Measurements from ENCODE around the gene HSPA13.
"Not testable (repeated sequence)": the region's sequence is repeated elsewhere in the genome, so short reads cannot be mapped to it uniquely, and the experiment has no call there.

HSPA13 gene

GRCh38 chr21:14353726-14354125 is 29.2 kb downstream of the HSPA13 start:
- Histone ChIP-seq H3K14ac (ENCODE audit: low read length) (no peak overlapping the region), H3K79me2 (ENCODE audit: control insufficient read depth, insufficient read depth, low read length, poor library complexity) (no peaks in the 10 kb centered on the region), H3K9me3 (ENCODE audit: insufficient read depth, low read depth, low read length) (no peaks in the 10 kb centered on the region), H2AK5ac (ENCODE audit: low read length) (no peak overlapping the region), H2AFZ (ENCODE audit: insufficient read depth, low read length, poor library complexity) (no peak overlapping the region), H3K27ac (ENCODE audit: low read depth, low read length) (no peak overlapping the region), H4K8ac (ENCODE audit: low read depth, low read length) (no peak overlapping the region), H3K18ac (ENCODE audit: low read length) (no peak overlapping the region), H2BK5ac (ENCODE audit: low read depth, low read length, poor library complexity) (no peak overlapping the region), H3K36me3 (ENCODE audit: control insufficient read depth in 1 of 2, insufficient read depth in 2 of 2, low read length in 2 of 2) (no peaks in the 10 kb centered on the region), H3K27me3 (ENCODE audit: insufficient read depth, low read length) (no peaks in the 10 kb centered on the region), H3K23ac (ENCODE audit: low read length) (no peak overlapping the region), H3K4me2 (ENCODE audit: low read length) (no peak overlapping the region), H3K79me1 (ENCODE audit: low read length) (no peaks in the 10 kb centered on the region), H3K4me3 (ENCODE audit: low read depth, low read length) (no peak overlapping the region), H4K91ac (ENCODE audit: low read depth, low read length) (no peak overlapping the region), H4K12ac (ENCODE audit: low read depth, low read length) (no peak overlapping the region), H3K9ac (ENCODE audit: low read length) (no peak overlapping the region), H2BK12ac (ENCODE audit: low read length) (no peak overlapping the region), H3K4ac (ENCODE audit: low read depth, low read length) (no peak overlapping the region), H2BK120ac (ENCODE audit: insufficient read depth, low read length, poor library complexity) (no peak overlapping the region), H3K4me1 (ENCODE audit: control insufficient read depth in 1 of 2, insufficient read depth in 2 of 2, low read length in 2 of 2) (no peaks in the 10 kb centered on the region)
- whole genome bisulfite sequencing (ENCODE audit: extremely low coverage, insufficient coverage, insufficient read length) = no CpG with 5 or more reads among the region's 1 CpG
- DNase-seq = no peak

- H2BK5ac ChIP-seq (ENCODE audit: low read depth, low read length, poor library complexity) = no peak overlapping the region
- no peak overlapping the region for H3K23ac ChIP-seq (ENCODE audit: low read length)
- no peaks in the 10 kb centered on the region for H3K36me3 ChIP-seq (ENCODE audit: control insufficient read depth in 1 of 2, insufficient read depth in 2 of 2, low read length in 2 of 2)
- H4K8ac ChIP-seq (ENCODE audit: low read depth, low read length) = no peak overlapping the region
- H3K9ac ChIP-seq (ENCODE audit: low read length) = no peak overlapping the region
- H3K27me3 ChIP-seq (ENCODE audit: insufficient read depth, low read length) = no peaks in the 10 kb centered on the region
- H3K4me1 ChIP-seq (ENCODE audit: control insufficient read depth in 1 of 2, insufficient read depth in 2 of 2, low read length in 2 of 2) = no peaks in the 10 kb centered on the region
- no peak overlapping the region for H2BK120ac ChIP-seq (ENCODE audit: insufficient read depth, low read length, poor library complexity)
- H2BK12ac ChIP-seq (ENCODE audit: low read length) = no peak overlapping the region
- no peak overlapping the region for H3K14ac ChIP-seq (ENCODE audit: low read length)
- H3K18ac ChIP-seq (ENCODE audit: low read length) = no peak overlapping the region
- no peaks in the 10 kb centered on the region for H3K79me1 ChIP-seq (ENCODE audit: low read length)
- H4K12ac ChIP-seq (ENCODE audit: low read depth, low read length) = no peak overlapping the region
- H3K4me2 ChIP-seq (ENCODE audit: low read length) = no peak overlapping the region
- no peak overlapping the region for H3K27ac ChIP-seq (ENCODE audit: low read depth, low read length)
- no peak for DNase-seq
- H3K4me3 ChIP-seq (ENCODE audit: low read depth, low read length) = no peak overlapping the region
- H3K79me2 ChIP-seq (ENCODE audit: control insufficient read depth, insufficient read depth, low read length, poor library complexity) = no peaks in the 10 kb centered on the region
- no peak overlapping the region for H3K4ac ChIP-seq (ENCODE audit: low read depth, low read length)
- no peak overlapping the region for H2AFZ ChIP-seq (ENCODE audit: insufficient read depth, low read length, poor library complexity)
- H2AK5ac ChIP-seq (ENCODE audit: low read length) = no peak overlapping the region
- no peaks in the 10 kb centered on the region for H3K9me3 ChIP-seq (ENCODE audit: insufficient read depth, low read depth, low read length)
- no peak overlapping the region for H4K91ac ChIP-seq (ENCODE audit: low read depth, low read length)
Observed at GRCh38 chr21:14353231-14353630, 29.7 kb downstream of the HSPA13 start.

GRCh38 chr21:14327346-14327745 is 55.6 kb downstream of the HSPA13 start:
- not testable (repeated sequence) for H2BK5ac ChIP-seq (ENCODE audit: low read depth, low read length, poor library complexity); H3K4me3 ChIP-seq (ENCODE audit: low read depth, low read length); H3K9ac ChIP-seq (ENCODE audit: low read length); H2AFZ ChIP-seq (ENCODE audit: insufficient read depth, low read length, poor library complexity); H3K23ac ChIP-seq (ENCODE audit: low read length); H4K8ac ChIP-seq (ENCODE audit: low read depth, low read length); H3K36me3 ChIP-seq (ENCODE audit: control insufficient read depth in 1 of 2, insufficient read depth in 2 of 2, low read length in 2 of 2); H2AK5ac ChIP-seq (ENCODE audit: low read length); H2BK120ac ChIP-seq (ENCODE audit: insufficient read depth, low read length, poor library complexity); H3K14ac ChIP-seq (ENCODE audit: low read length); H3K27me3 ChIP-seq (ENCODE audit: insufficient read depth, low read length); H3K4ac ChIP-seq (ENCODE audit: low read depth, low read length); H3K18ac ChIP-seq (ENCODE audit: low read length); H3K79me1 ChIP-seq (ENCODE audit: low read length); H4K12ac ChIP-seq (ENCODE audit: low read depth, low read length); H2BK12ac ChIP-seq (ENCODE audit: low read length); H3K4me2 ChIP-seq (ENCODE audit: low read length); H3K4me1 ChIP-seq (ENCODE audit: control insufficient read depth in 1 of 2, insufficient read depth in 2 of 2, low read length in 2 of 2); H3K9me3 ChIP-seq (ENCODE audit: insufficient read depth, low read depth, low read length); H4K91ac ChIP-seq (ENCODE audit: low read depth, low read length); DNase-seq; H3K79me2 ChIP-seq (ENCODE audit: control insufficient read depth, insufficient read depth, low read length, poor library complexity); H3K27ac ChIP-seq (ENCODE audit: low read depth, low read length)
- WGBS (ENCODE audit: extremely low coverage, insufficient coverage, insufficient read length) = no CpG with 5 or more reads among the region's 2 CpGs

GRCh38 chr21:14325595-14325994 is 57.4 kb downstream of the HSPA13 start:
- H3K9ac ChIP-seq (ENCODE audit: low read length) = no peak overlapping the region
- no peak overlapping the region for H3K27ac ChIP-seq (ENCODE audit: low read depth, low read length)
- H2BK12ac ChIP-seq (ENCODE audit: low read length) = no peak overlapping the region
- DNase-seq = no peak
- no peak overlapping the region for H2BK5ac ChIP-seq (ENCODE audit: low read depth, low read length, poor library complexity)
- H3K4me1 ChIP-seq (ENCODE audit: control insufficient read depth in 1 of 2, insufficient read depth in 2 of 2, low read length in 2 of 2) = no peaks in the 10 kb centered on the region
- no peak overlapping the region for H3K4ac ChIP-seq (ENCODE audit: low read depth, low read length)
- no peak overlapping the region for H3K4me2 ChIP-seq (ENCODE audit: low read length)
- H3K4me3 ChIP-seq (ENCODE audit: low read depth, low read length) = no peak overlapping the region
- H3K36me3 ChIP-seq (ENCODE audit: control insufficient read depth in 1 of 2, insufficient read depth in 2 of 2, low read length in 2 of 2) = no peaks in the 10 kb centered on the region
- H2BK120ac ChIP-seq (ENCODE audit: insufficient read depth, low read length, poor library complexity) = no peak overlapping the region
- no peak overlapping the region for H3K23ac ChIP-seq (ENCODE audit: low read length)
- no CpG with 5 or more reads among the region's 2 CpGs for WGBS (ENCODE audit: extremely low coverage, insufficient coverage, insufficient read length)
- no peaks in the 10 kb centered on the region for H3K27me3 ChIP-seq (ENCODE audit: insufficient read depth, low read length)
- H3K14ac ChIP-seq (ENCODE audit: low read length) = no peak overlapping the region
- no peak overlapping the region for H3K18ac ChIP-seq (ENCODE audit: low read length)
- no peak overlapping the region for H4K12ac ChIP-seq (ENCODE audit: low read depth, low read length)
- H3K9me3 ChIP-seq (ENCODE audit: insufficient read depth, low read depth, low read length) = no peaks in the 10 kb centered on the region
- no peak overlapping the region for H2AFZ ChIP-seq (ENCODE audit: insufficient read depth, low read length, poor library complexity)
- H2AK5ac ChIP-seq (ENCODE audit: low read length) = no peak overlapping the region
- H3K79me1 ChIP-seq (ENCODE audit: low read length) = no peaks in the 10 kb centered on the region
- H4K91ac ChIP-seq (ENCODE audit: low read depth, low read length) = no peak overlapping the region
- H4K8ac ChIP-seq (ENCODE audit: low read depth, low read length) = no peak overlapping the region
- H3K79me2 ChIP-seq (ENCODE audit: control insufficient read depth, insufficient read depth, low read length, poor library complexity) = no peaks in the 10 kb centered on the region

All from trophoblast cell (in vitro differentiated cells and primary cell).